ENCODE data around the gene SLCO2B1. TPM values are rescaled to one million over a fixed set of nuclear protein-coding genes. Genes with fewer than 3 reads are reported as not detected.

Gene SLCO2B1
- total RNA-seq, 1 donor from 2014 or later = 19.2 TPM

DNA sequence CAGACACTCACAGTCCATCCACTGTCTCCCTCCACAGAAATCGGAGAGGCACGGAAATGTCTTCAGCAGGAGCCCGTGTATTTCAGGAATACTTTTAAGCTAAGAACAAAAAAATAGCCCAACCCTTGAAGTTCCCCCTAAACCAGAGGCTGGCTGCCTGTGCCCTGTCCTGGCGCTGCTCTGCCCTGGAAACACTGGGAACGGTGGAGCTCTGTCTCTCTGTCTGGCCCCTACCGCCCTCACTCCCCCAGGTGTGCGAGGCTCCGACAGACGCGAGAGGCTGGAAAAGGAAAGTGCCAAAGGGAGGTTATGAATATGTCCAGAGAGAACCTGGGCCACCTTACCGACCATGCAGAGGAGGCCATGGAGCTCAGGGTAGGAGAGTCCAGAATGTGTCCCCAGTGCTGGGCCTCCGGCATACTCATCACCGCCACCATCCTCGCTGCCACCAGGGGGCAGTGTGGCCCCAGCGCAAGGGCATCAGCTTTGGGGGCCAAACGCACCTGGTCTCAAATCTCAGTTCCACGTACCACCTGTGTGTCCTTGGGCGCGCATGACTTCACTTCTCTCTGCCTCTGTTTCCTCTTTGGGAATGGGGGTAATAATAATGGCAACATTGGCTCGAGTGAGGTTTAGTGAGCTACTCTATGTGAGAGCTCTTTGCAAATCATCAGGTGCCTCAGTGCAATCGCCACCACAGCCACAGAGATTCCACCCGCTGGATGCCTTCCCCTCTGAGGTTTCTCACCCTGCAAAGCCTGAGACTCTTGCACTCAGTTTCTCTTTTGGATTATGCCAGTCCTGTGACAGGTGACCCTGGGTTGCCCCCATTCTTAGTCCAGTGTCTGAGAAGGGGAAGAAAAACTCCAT is 10.4 kb upstream of the SLCO2B1 start:
- Mint-ChIP-seq H3K27me3 (ENCODE audit: low read depth) (peaks cover 22% of the 10 kb centered on the region), H3K4me3 (ENCODE audit: unreplicated experiment) (no peak overlapping the region), H3K4me1 (ENCODE audit: low read depth) (peaks cover 16% of the 10 kb centered on the region), H3K27ac (ENCODE audit: unreplicated experiment) (no peak overlapping the region), H3K36me3 (ENCODE audit: low read depth) (peaks cover 4% of the 10 kb centered on the region), H3K9me3 (ENCODE audit: low read depth) (no peaks in the 10 kb centered on the region)
- peak; percentile 92 for TF ChIP-seq CTCF (IDR thresholded peaks at IDR 0.05)
- no peak for DNase-seq (ENCODE audit: low spot score)

- Mint-ChIP-seq H3K4me1 (ENCODE audit: low read depth) (peaks cover 16% of the 10 kb centered on the region), H3K27ac (ENCODE audit: unreplicated experiment) (peak overlapping the region; percentile 55), H3K27me3 (ENCODE audit: low read depth) (peaks cover 19% of the 10 kb centered on the region), H3K4me3 (ENCODE audit: unreplicated experiment) (no peak overlapping the region), H3K36me3 (ENCODE audit: low read depth) (peaks cover 4% of the 10 kb centered on the region), H3K9me3 (ENCODE audit: low read depth) (no peaks in the 10 kb centered on the region)
- no peak for TF ChIP-seq CTCF (IDR thresholded peaks at IDR 0.05)
- DNase-seq (ENCODE audit: low spot score) = no peak
Observed at GRCh38 chr11:75141166-75141565, 9.7 kb upstream of the SLCO2B1 start.

DNA sequence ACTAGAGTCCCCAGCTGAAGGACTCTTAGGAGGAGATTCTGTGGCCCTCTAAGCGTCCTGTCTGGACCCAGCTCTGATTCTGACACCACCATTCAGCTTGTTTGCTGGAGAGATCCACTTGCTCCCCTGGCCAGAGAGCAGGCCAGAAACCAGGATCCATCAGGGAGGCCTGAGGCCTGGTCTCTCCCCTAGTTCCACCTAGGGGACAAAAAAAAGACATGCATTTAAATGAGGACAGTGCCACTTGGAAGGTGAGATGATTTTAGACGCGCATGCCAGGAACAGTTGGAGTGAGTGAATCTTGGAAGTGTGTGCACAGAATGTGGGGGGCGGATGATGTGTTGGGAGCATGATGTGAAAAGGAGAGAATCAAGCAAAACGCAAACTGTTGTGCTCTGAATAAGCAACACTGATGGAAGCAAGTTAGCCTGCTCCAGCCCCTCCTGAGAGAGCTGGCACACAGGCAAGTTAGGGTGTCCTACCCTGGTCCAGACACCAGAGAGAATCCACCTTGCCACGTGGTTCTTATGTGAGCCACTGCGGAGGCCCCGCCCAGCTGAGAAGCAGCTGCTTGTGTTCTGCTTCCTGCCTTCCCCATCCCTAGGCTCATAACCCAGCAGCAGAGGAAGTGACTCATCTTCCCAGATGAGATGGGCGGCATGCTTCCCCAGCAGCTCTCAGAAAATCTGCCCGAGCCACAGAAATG is 8.0 kb upstream of the SLCO2B1 start:
- Mint-ChIP-seq H3K9me3 (ENCODE audit: low read depth) (no peaks in the 10 kb centered on the region), H3K4me1 (ENCODE audit: low read depth) (peaks cover 16% of the 10 kb centered on the region), H3K36me3 (ENCODE audit: low read depth) (peaks cover 4% of the 10 kb centered on the region), H3K4me3 (ENCODE audit: unreplicated experiment) (peak overlapping the region; percentile 27), H3K27ac (ENCODE audit: unreplicated experiment) (peak overlapping the region; percentile 82), H3K27me3 (ENCODE audit: low read depth) (peaks cover 13% of the 10 kb centered on the region)
- no peak for DNase-seq (ENCODE audit: low spot score)
- TF ChIP-seq CTCF (IDR thresholded peaks at IDR 0.05) = peak; percentile 10

GRCh38 chr11:75143420-75143731 is 7.5 kb upstream of the SLCO2B1 start:
- Mint-ChIP-seq H3K27me3 (ENCODE audit: low read depth) (peaks cover 8% of the 10 kb centered on the region), H3K4me1 (ENCODE audit: low read depth) (peaks cover 16% of the 10 kb centered on the region), H3K27ac (ENCODE audit: unreplicated experiment) (peak overlapping the region; percentile 46), H3K9me3 (ENCODE audit: low read depth) (no peaks in the 10 kb centered on the region), H3K36me3 (ENCODE audit: low read depth) (no peaks in the 10 kb centered on the region), H3K4me3 (ENCODE audit: unreplicated experiment) (peak overlapping the region; percentile 27)
- DNase-seq (ENCODE audit: low spot score) = no peak
- TF ChIP-seq CTCF (IDR thresholded peaks at IDR 0.05) = no peak

DNA sequence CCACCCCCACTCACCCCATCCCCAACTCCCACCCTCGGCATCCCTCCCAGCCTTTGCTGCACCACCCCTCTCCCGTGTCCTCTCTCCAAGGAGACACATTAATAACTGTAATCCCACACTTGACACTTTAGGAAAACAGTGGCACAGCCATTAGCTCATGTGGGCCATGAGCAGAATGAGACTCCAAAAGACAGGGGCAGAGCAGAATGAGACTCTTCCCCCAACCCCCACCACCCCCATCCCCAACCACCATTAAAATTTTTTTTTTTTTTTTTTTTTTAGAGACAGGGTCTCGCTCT is 6.2 kb upstream of the SLCO2B1 start:
- Mint-ChIP-seq H3K4me3 (ENCODE audit: unreplicated experiment) (no peak overlapping the region), H3K4me1 (ENCODE audit: low read depth) (peaks cover 16% of the 10 kb centered on the region), H3K27me3 (ENCODE audit: low read depth) (peaks cover 4% of the 10 kb centered on the region), H3K9me3 (ENCODE audit: low read depth) (no peaks in the 10 kb centered on the region), H3K36me3 (ENCODE audit: low read depth) (no peaks in the 10 kb centered on the region), H3K27ac (ENCODE audit: unreplicated experiment) (no peak overlapping the region)
- peak; percentile 25 for TF ChIP-seq CTCF (IDR thresholded peaks at IDR 0.05)
- no peak for DNase-seq (ENCODE audit: low spot score)

All from chondrocyte (in vitro differentiated cells).